CD4-positive, alpha-beta T cell (primary cell): ENCODE measurements around the gene MITF. TPM values are rescaled to one million over a fixed set of nuclear protein-coding genes. Genes with fewer than 3 reads are reported as not detected.

Experiments
- ATAC-seq: fragments of 200-7000 bp; cut with Tn5 transposase; one replicate; pipeline ENCODE4 v1.10.0; 2022; ENCODE audit warnings: mild to moderate bottlenecking; ENCODE audit not compliant: poor library complexity
- CTCF ChIA-PET: fragments of 350-600 bp; sonication (Branson Sonifier 250); formaldehyde crosslinking; loops from one replicate; lab custom pipeline; 2021; ENCODE audit warnings: antibody characterized with exemption, inconsistent platforms; lab: Charles Lee
- POLR2A ChIA-PET: fragments of 350-600 bp; sonication (Branson Sonifier 250); formaldehyde crosslinking; loops from one replicate; lab custom pipeline; 2021; ENCODE audit warnings: antibody characterized with exemption, inconsistent platforms; lab: Charles Lee
- DNase-seq, 14 experiments: peaks; one replicate each; pipeline ENCODE4 v3.0.0-alpha.2; 2013 to 2020; ENCODE audit warnings: mixed read lengths in 2 of 14
- H3K27ac ChIP-seq, 2 donors: one replicate each; pipeline versions ENCODE4 v1.5.1 to v1.7.0; 2013; ENCODE audit warnings: low read length in 2 of 2, low read depth in 1 of 2, mild to moderate bottlenecking in 1 of 2
- H3K27me3 ChIP-seq, 2 experiments: 1 replicate in 1 of 2; 2 replicates in 1 of 2; pipeline versions ENCODE4 v1.6.1 to v1.7.0; 2013; ENCODE audit warnings: low read length in 2 of 2, control low read depth in 1 of 2, mild to moderate bottlenecking in 1 of 2, moderate library complexity in 1 of 2; ENCODE audit not compliant: insufficient read depth in 2 of 2, control insufficient read depth in 1 of 2
- H3K36me3 ChIP-seq: one replicate; pipeline ENCODE4 v1.6.1; 2013; ENCODE audit warnings: low read length, control low read depth; ENCODE audit not compliant: insufficient read depth
- H3K4me1 ChIP-seq: one replicate; pipeline ENCODE4 v1.6.1; 2013; ENCODE audit warnings: low read length, control low read depth; ENCODE audit not compliant: insufficient read depth
- H3K4me3 ChIP-seq: one replicate; pipeline ENCODE4 v1.5.1; 2013; ENCODE audit warnings: mild to moderate bottlenecking, low read length, moderate library complexity
- H3K9me3 ChIP-seq, 2 experiments: 1 replicate in 1 of 2; 2 replicates in 1 of 2; pipeline versions ENCODE4 v1.6.1 to v1.7.0; 2013; ENCODE audit warnings: low read length in 2 of 2, mild to moderate bottlenecking in 2 of 2, control low read depth in 1 of 2, moderate library complexity in 1 of 2; ENCODE audit not compliant: control insufficient read depth in 1 of 2, insufficient read depth in 1 of 2
- H3K27ac Mint-ChIP-seq: one replicate; pipeline ENCODE4 v1.8.0; 2020; ENCODE audit warnings: mixed read lengths
- H3K27me3 Mint-ChIP-seq: one replicate; pipeline ENCODE4 v1.8.0; 2021; ENCODE audit warnings: mixed read lengths
- H3K36me3 Mint-ChIP-seq: one replicate; pipeline ENCODE4 v1.8.0; 2021; ENCODE audit warnings: low read depth, mixed read lengths
- H3K4me1 Mint-ChIP-seq: one replicate; pipeline ENCODE4 v1.8.0; 2021; ENCODE audit warnings: low read depth, mixed read lengths
- H3K4me3 Mint-ChIP-seq: one replicate; pipeline ENCODE4 v1.8.0; 2020; ENCODE audit warnings: mild to moderate bottlenecking, mixed read lengths
- H3K9me3 Mint-ChIP-seq: one replicate; pipeline ENCODE4 v1.8.0; 2020; ENCODE audit warnings: mixed read lengths
- intact Hi-C, 2 experiments: fragments of 100-400 bp; cut with DNase I in 1 of 2; cut with micrococcal nuclease in 1 of 2; formaldehyde crosslinking; loops; one replicate each; pipeline versions ENCODE4 v1.15.1 to v1.9.0; 2023 to 2025; cut with DNase I, micrococcal nuclease
- total RNA-seq, 174 experiments: library from RNA in 2 of 174; stranded (reverse) in 2 of 174; gene quantifications; one replicate each; pipeline ENCODE4 v1.2.3 and lab custom pipeline; 2021 to 2026
- TF ChIP-seq, protein P1 (sequence below): fragments of 200-600 bp; IDR thresholded peaks from one replicate; pipeline ENCODE4 v1.8.0; 2022; ENCODE audit warnings: antibody characterized with exemption, mild to moderate bottlenecking

The MITF gene
- total RNA-seq, 2 experiments from 2014 or later: not detected

DNA sequence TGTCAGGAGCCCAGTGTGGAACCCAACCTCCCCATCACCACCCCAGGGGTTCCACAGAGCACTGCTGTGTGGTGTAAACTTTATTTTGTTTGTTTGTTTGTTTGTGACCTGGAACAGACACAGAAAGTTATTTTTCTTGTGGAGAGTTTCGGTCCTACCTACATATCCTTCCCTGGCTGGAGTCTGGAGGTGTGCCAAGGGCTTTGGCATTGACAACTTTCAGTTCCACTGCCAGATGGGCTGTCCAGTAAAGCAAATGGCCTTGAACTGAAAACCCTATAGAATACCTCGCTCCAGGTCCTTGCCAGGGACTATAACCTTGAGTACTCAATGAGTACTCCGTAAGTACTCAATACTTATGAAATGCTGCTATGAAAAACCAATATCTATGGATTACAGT, 103.5 kb downstream of the MITF start:
- no peaks in the 10 kb centered on the region for H3K4me1 Mint-ChIP-seq
- no peaks in the 10 kb centered on the region for H3K36me3 Mint-ChIP-seq
- Histone ChIP-seq H3K4me3 (no peak overlapping the region), H3K4me1 (no peaks in the 10 kb centered on the region), H3K9me3 (peaks cover 0 to 3% of the 10 kb centered on the region in 2 experiments), H3K27ac (no peak overlapping the region), H3K36me3 (no peaks in the 10 kb centered on the region), H3K27me3 (no peaks in the 10 kb centered on the region)
- ATAC-seq (no peak), DNase-seq (no peak)
- no peaks in the 10 kb centered on the region for H3K9me3 Mint-ChIP-seq
- TF ChIP-seq, protein P1, sequence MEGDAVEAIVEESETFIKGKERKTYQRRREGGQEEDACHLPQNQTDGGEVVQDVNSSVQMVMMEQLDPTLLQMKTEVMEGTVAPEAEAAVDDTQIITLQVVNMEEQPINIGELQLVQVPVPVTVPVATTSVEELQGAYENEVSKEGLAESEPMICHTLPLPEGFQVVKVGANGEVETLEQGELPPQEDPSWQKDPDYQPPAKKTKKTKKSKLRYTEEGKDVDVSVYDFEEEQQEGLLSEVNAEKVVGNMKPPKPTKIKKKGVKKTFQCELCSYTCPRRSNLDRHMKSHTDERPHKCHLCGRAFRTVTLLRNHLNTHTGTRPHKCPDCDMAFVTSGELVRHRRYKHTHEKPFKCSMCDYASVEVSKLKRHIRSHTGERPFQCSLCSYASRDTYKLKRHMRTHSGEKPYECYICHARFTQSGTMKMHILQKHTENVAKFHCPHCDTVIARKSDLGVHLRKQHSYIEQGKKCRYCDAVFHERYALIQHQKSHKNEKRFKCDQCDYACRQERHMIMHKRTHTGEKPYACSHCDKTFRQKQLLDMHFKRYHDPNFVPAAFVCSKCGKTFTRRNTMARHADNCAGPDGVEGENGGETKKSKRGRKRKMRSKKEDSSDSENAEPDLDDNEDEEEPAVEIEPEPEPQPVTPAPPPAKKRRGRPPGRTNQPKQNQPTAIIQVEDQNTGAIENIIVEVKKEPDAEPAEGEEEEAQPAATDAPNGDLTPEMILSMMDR: no peak
- intact Hi-C loops: no loop called here
- POLR2A ChIA-PET: no interaction called here
- H3K4me3 Mint-ChIP-seq: no peak overlapping the region
- no peak overlapping the region for H3K27ac Mint-ChIP-seq
- no peaks in the 10 kb centered on the region for H3K27me3 Mint-ChIP-seq
- CTCF ChIA-PET: no interaction called here

DNA sequence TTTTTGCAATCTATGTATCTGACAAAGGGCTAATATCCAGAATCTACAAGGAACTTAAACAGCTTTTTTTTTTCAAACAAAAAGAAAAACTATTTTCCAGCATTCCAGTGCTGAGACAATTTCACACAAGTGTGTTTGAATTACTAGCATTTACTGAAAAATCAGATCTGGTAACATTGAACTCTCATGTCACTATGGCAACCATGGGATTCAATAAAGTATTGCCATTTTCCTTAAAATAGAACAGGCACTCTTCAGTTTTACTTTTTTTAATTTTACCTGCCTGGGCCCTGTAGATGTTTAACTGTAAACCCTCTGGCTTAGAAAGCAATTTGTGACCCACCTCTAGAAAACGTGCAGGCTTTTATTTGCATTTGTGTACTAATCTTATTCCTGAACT, 105.4 kb downstream of the MITF start:
- TF ChIP-seq, protein P1: no peak
- intact Hi-C loops: no loop called here
- H3K9me3 ChIP-seq: no peaks in the 10 kb centered on the region
- DNase-seq: no peak
- no peaks in the 10 kb centered on the region for H3K4me1 ChIP-seq
- no peak overlapping the region for H3K27ac ChIP-seq
- Mint-ChIP-seq H3K27ac (no peak overlapping the region), H3K4me1 (no peaks in the 10 kb centered on the region), H3K4me3 (no peak overlapping the region), H3K27me3 (no peaks in the 10 kb centered on the region), H3K36me3 (no peaks in the 10 kb centered on the region), H3K9me3 (no peaks in the 10 kb centered on the region)
- H3K27me3 ChIP-seq: no peaks in the 10 kb centered on the region
- ATAC-seq: no peak
- no peaks in the 10 kb centered on the region for H3K36me3 ChIP-seq
- POLR2A ChIA-PET: no interaction called here
- H3K4me3 ChIP-seq: no peak overlapping the region
- CTCF ChIA-PET: no interaction called here

DNA sequence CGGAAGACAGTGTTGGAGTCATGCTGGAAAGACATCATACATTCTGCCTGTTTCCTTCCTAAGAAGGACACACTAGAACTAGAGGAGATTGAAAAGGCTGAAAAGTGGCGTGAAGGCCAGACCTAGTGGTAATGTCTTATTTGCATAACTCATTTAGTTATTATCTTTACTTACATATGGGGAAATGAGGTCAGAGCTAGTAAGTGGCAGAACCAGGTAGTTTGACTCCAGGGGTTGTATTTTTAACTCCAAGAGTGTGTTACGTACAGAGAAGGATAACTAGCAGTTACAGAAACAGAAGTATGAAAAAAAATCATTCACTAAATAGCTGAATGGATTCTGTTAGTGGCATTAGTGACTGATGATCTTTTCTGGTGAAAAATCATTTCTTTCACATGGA, 108.0 kb downstream of the MITF start:
- no peaks in the 10 kb centered on the region for H3K36me3 ChIP-seq
- H3K27ac ChIP-seq: no peak overlapping the region
- no peak overlapping the region for H3K4me3 ChIP-seq
- H3K9me3 Mint-ChIP-seq: no peaks in the 10 kb centered on the region
- H3K36me3 Mint-ChIP-seq: no peaks in the 10 kb centered on the region
- H3K4me1 ChIP-seq: no peaks in the 10 kb centered on the region
- TF ChIP-seq, protein P1: no peak
- ChIA-PET CTCF (no interaction called here), POLR2A (no interaction called here)
- no peaks in the 10 kb centered on the region for H3K4me1 Mint-ChIP-seq
- DNase-seq (no peak), ATAC-seq (no peak)
- no peak overlapping the region for H3K4me3 Mint-ChIP-seq
- no peak overlapping the region for H3K27ac Mint-ChIP-seq
- intact Hi-C loops: no loop called here
- no peaks in the 10 kb centered on the region for H3K9me3 ChIP-seq
- no peaks in the 10 kb centered on the region for H3K27me3 Mint-ChIP-seq
- no peaks in the 10 kb centered on the region for H3K27me3 ChIP-seq
